Stimulated activated CD4-positive, alpha-beta T cell treated with anti-CD3 and anti-CD28 coated beads, Interleukin-1b, Interleukin-23, amount 100 ng/mL, for 1 hour (primary cell): ENCODE measurements around the gene SCCPDH.

Experiments used
- DNase-seq, 2 donors: peaks; one replicate each; pipeline ENCODE4 v3.0.0-alpha.2; 2020; ENCODE audit warnings: low read depth in 2 of 2

SCCPDH gene

DNA sequence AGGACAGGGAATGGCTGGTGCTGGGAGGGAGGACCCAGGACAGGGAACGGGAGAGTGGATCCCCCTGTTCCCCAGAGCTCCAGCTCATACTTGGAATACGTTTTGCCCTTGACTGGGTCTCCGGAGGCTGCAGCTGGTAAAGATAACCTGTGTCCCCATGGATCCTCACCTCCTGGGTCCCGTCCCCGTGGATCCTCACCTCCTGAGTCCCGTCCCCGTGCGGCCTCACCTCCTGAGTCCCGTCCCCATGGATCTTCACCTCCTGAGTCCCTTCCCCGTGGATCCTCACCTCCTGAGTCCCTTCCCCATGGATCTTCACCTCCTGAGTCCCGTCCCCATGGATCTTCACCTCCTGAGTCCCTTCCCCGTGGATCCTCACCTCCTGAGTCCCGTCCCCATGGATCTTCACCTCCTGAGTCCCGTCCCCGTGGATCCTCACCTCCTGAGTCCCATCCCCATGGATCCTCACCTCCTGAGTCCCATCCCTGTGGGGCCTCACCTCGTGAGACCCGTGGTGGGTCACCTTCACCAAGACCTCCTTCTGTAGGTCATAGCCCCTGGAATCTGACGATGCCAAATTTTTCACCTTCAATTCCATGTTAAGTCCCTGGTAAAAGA, 61.4 kb downstream of the SCCPDH start:
- DNase-seq, result no peak

DNA sequence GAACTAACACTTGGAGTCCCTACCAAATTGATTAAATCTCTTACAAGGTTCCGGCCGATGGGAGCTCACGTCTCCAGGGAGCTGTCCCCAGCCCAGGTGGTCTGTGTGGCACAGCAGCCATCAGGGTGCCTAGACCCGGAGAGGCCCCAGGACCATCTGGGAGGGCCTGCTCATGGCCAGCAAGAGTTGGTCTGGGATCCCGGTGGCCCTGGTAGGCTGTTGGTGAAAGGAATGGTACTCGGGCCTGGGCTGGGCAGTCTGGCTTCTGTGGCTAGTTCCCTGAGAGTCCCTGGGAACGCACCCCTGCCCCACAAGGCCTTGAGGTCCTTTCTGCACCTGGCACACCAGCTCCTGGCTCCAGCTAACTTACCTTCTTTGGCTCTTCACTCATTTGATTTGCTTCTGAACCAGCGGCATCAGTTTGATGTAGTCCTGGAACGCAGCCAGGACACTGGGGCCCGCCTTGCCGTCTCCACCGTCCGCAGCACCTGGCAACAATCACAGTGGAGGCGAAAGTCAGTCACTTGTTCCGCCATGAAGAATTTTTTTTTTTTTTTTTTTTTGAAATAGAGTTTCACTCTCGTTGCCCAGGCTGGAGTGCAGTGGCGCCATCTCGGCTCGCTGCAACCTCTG, 62.5 kb downstream of the SCCPDH start:
- no peak for DNase-seq

DNA sequence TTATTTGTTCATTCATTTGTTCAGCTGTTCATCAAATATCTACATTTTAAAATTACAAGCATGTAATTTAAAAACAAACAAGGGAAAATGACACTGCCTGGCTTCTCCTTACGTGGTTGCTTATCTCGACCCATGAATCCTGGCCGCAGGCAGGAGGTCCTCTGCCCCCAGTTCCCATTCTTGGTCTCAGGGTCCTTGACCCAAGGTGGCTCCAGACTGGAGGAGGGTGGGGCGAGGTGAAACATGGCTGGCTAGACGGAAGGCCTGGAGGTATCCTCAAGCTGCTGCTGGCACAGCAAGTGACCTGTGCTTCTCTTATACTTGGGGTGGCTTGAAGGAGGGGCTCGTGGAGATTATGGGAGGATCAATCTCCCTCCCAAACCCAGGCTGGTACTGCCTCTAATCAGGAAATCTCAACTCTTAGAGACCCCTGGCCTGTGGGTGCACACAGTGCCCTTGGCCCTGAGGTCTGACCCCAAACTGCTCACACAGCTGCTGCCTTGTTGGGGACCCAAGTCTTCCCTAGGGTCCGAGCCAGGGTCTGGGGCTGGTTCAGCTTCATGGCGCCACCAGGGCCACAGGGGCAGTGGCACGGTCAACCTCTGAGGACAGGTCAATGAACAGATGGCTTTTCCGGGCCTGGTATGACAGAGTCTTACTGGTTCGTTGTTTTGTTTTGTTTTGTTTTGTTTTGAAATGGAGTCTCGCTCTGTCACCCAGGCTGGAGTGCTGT, 63.7 kb downstream of the SCCPDH start:
- DNase-seq, result no peak

DNA sequence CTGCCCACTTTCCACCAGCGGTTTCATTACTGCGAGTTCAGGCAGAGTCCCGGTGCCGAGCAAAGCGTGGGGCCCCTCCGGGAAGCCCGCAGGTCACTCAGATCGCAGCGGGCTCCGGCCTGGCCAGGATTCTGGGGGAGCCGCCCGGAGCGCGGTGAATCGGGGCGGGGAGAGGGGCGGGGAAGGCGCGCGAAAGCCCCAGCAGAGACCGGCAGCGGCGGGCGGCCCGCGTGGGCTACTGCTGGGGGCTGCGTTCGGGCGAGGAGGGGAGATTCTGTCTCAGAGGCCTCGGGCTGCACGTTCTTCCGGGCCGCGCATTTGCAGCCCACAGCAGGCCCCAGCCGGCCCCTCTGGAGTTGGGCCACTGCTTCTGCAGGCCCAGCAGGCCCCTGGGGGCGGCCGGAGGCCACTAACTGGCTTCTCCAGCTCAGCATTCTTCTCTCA, 64.7 kb downstream of the SCCPDH start:
- no peak for DNase-seq

DNA sequence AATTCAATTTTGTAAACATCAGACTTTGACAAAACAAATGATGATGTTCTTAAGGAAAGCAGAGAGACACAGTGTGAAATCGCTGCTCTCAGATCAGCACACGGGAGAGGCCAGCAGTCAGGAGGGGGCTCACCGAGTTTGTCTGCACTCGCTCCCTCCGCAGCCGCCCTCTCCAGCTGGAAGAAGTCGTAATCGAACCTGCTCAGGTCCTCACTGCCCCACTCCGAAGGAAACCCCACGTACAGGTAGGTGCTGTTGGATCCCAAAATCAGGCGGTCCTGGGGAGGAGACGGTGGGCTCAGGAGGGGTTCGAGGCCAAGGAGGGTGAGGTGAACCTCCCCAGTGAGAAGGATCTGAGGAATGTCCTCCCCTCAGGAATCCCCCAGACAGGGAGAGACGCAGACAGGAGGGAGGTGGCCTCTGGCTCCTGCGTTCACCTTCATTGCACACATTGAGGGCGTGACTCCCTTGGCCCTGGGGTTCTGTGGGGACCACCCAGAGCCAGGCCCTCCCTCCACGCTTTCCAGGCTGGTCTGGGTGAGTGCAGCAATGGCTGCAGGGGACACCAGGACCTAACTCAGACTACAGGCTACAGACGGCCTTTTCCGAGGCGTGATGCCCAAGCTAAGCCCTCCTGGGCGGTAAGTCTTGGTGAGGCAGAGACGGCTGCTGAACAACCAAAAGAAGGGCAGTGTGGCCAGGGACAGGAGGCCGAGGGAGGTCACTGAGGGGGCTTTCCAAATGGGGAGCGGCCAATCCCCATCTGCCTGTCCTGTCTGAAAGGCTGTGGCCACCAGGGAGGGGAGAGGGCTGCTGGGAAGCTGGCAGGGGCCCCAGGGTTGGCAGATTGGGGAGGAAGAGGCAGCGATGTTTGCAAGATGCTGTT, 65.5 kb downstream of the SCCPDH start:
- DNase-seq, result no peak

DNA sequence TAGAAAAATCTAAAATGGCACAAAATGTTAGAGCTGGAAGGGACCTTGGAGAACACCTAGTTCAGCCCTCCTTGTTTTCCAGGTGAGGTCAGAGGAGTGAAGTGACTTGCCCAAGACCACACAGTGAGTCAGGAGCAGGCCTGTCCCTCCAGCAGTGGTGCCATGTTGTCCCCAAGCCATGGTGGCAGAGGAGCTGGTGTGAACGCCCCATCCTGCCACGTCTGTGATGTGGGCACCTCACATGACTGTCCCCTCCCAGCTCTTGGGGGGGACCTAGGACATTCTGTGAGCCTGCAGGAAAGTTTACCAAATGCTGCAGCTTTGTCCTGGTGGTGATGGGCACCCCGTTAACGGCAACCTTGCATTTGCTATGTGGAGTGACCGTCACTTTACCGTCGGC, 66.2 kb downstream of the SCCPDH start:
- no peak for DNase-seq

DNA sequence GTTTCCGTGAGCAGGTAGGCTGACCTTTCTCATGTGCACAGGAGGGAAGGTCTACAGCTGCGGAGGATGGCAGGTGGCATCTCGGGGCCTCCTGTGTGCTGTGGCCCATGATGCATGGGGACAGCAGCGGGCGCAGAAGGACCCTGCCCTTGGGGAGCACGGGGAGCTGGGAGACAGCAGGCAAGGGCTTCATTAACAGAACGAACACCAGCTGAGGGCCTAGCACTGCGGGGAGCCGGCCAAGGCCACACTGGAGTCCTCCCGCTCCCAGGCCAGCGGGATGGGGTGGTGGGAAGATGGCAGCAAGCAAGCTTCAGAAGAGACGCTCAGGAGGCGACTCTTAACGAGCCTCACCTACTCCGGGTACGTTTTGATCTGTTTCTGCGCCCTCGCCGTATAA, 66.6 kb downstream of the SCCPDH start:
- DNase-seq, result no peak

DNA sequence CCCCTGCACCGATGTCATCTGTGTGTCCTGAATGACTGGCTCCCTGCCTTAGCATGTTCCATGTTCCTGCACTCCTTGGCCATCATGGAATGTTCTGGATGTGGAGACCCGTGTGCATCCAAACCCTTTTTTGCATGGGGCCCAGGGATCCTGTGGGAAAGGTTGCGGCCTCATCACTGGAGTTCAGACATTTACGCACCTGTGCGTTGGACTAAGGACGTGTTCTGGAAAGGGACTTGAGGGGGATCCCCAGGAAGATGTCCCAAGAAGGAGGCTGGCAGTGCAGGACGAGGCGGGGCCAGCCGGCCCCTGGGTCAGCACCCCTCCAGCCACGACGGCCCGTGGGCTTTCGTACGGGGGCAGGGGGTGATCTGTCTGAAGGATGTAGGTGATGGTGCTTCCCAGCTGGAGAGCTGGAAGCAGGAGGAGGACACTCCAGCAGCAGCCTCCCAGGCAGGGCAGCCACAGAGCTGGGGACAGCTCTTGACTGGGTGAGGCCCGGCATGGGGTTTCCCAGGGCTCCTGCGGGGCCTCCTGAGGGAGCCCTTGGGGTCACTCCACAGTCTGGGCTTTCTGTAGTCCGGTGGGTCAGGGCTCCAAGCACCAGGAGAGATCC, 67.2 kb downstream of the SCCPDH start:
- DNase-seq, result no peak

DNA sequence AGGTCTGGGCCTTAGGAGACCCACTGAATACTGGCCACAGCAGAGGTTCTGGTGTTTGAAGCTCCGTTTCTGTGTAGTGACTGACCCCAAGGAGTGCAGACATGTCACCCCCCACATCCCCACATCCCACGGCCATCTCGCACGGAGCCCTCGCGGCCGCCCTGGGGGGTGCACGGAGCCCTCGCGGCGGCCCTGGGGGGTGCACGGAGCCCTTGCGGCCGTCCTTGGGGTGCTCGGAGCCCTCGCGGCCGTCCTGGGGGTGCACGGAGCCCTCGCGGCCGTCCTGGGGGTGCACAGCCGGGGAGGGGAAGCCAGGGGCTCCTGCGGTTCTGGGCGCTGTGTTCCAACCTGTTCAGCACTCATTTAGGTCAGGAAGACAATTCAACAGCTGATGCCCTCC, 68.4 kb downstream of the SCCPDH start:
- DNase-seq, result no peak

DNA sequence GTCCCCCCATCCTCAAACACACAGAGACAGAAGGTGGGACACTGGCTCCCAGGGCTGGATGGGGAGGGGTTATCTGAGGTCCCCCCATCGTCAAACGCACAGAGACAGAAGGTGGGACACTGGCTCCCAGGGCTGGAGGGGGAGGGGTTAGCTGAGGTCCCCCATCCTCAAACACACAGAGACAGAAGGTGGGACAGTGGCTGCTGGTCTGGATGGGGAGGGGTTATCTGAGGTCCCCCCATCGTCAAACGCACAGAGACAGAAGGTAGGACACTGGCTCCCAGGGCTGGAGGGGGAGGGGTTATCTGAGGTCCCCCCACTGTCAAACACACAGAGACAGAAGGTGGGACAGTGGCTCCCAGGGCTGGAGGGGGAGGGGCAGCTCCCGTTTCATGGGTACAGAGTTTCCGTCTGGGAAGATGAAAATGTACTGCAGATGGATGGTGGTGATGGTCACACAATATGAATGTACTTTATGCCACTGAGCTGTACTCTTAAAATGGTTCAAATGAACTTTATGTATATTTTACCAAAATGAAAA, 69.2 kb downstream of the SCCPDH start:
- DNase-seq, result no peak

DNA sequence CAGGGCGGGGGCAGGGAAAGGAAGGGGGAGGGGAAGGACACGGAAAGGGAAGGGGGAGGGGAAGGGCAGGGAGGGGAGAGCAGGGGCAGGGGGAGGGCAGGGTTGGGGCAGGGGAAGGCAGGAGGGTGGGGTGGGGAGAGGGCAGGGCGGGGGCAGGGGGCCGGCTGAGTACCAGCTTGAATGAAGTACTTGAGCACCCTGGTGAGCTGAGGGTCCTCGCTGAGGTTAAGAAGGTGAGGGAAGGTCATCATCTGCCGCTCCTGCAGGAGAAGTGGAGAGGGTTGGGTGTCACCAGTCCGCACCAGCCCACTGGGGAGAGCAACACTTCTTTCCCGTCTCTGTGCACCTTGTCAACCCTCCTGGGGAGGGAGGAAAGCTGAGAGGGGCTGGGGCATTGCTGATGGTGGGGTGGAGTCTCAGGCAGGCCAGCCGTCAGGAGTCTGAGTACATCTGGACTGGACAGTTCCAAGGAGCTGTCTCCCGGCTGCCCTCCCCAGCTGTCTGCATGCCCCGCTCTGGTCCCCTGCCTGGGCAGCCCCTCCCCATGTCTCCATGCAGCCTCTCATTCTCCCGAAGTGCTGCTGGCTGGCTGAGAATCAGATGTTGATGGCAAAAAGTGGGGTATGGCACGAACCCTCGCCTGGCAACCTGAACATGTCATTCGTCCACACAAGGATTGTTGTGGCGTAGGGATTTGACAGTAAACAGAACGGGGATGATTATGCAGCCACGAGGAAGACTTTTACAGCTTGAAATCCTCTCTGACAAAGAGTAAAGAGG, 70.0 kb downstream of the SCCPDH start:
- DNase-seq, result no peak

DNA sequence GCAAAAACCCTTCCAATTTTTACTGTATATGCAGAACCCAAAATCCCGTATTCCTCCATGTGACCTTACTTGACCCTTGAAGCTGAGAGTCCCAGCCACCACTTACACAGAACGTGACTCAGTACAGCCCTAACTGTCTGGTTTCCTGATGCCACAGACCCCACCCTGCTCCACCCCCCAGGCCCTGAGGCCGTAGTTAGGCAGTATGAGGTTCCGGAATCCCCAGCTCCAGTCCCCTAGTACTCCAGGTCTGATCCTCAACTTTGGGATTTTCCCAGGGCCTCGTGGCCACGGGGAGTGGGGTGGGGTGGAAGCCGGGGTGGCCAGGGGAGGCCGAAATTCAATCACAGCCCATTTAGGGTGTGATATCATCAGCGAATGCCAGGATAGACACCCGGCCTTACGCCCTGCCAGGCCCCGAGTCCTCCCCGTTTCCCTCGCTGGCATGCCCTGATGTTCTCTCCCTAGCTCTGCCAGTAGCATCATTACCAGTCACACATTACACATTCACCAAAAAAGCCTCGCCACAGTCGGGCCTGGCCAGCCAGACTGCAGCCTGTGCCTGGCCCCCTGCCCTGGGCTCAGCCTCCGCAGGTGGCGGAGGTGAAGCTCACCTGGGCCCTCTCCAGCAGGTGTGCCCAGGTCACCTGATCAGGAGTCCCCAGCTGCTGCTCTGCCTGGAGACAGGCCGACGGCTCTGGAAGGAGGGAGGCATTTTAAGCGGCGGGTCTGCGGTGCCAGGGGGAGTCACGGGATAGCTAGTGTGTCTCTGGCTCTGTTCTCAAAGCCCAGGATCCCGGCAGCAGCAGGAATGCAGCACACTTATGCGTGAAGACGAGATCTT, 70.8 kb downstream of the SCCPDH start:
- DNase-seq, result no peak

DNA sequence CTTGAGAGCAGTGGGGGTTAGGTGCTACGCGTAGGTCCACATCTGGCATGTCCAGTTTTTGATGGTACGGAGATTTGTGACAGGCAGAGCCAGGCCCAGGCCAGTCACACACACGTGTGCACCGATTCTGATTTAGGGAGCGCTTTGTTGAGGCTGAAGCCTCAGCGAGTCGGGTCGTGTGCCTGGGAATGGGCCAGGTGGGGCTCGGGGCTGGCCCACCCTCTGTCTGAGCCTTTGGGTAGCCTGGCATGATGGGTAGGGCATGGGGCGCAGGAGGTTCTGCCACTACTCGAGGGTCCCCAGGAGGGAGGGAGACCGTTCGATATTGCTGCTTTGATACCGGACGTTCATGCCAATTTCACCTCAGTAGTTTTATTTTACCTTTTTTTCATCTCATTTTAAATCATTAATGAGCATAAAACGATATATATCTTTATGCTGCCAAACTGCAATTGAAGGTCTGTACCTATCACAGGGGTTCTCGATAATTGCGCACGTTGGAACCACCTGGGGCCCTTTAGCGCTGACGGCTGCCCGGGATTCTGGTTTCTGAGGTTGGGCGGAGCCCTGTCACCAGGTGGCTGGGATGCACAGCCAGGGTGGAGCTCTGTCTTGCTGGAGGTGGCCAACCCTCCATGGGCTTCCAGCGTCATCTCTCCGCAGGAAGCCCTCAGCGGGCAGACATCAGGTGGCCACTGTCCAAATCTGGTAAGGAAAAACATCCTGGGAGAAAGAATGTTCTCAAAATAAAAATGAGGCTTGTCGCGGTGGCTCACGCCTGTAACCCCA, 71.9 kb downstream of the SCCPDH start:
- DNase-seq, result no peak

DNA sequence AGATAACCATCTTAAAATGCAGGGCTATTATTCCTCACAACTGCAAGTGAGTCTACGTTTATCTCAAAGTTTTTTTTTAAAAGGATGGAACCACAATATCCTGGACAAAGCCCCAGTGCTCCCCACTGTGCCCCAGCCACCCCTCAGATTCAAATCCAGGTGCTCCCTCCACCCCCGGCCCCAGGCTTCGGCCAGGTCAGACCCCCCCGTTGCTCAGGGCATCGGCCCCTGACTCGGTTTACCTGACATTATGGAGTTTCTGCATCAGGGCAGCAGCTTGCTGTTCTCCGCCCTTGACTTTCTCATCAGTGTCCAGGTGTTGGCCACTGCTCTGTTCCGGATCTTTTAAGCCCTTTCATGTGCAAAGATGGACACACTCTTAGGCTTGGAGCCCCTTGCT, 72.9 kb downstream of the SCCPDH start:
- no peak for DNase-seq

DNA sequence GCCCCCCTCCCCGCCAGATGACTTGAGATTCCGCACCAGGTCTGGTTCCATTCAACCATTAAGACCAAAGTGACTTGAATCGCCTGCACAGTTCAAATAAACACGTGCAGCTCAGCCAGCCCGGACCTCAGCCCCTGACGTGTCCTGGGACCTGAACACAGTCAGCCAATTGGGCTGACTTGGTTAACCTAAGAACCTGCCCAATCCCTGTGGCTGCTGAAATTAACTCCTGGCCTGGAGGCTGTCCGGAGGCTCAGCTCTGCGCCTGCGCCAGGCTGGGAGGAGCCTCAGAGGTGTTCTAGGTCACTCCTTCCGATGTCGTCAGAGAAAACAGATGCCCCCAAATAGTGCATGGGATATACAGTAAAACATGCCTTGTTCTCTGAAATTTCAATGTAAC, 73.4 kb downstream of the SCCPDH start:
- no peak for DNase-seq

DNA sequence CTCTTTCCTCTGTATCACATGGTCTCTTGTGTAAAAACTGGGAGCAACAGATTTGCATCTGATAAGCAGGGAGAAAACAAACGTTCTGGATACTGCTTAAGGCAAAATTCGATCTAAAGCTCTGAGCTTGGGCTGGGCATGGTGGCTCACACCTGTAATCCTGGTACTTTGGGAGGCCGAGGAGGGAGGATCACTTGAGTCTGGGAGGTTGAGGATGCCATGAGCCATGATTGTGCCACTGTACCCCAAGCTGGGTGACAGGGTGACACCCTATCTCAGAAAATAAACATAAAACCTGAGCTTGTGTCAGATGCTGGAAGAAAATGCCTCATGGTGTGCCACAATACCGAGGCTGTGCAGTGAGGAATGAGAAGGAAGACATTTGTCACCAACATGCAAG, 73.9 kb downstream of the SCCPDH start:
- DNase-seq, result no peak

DNA sequence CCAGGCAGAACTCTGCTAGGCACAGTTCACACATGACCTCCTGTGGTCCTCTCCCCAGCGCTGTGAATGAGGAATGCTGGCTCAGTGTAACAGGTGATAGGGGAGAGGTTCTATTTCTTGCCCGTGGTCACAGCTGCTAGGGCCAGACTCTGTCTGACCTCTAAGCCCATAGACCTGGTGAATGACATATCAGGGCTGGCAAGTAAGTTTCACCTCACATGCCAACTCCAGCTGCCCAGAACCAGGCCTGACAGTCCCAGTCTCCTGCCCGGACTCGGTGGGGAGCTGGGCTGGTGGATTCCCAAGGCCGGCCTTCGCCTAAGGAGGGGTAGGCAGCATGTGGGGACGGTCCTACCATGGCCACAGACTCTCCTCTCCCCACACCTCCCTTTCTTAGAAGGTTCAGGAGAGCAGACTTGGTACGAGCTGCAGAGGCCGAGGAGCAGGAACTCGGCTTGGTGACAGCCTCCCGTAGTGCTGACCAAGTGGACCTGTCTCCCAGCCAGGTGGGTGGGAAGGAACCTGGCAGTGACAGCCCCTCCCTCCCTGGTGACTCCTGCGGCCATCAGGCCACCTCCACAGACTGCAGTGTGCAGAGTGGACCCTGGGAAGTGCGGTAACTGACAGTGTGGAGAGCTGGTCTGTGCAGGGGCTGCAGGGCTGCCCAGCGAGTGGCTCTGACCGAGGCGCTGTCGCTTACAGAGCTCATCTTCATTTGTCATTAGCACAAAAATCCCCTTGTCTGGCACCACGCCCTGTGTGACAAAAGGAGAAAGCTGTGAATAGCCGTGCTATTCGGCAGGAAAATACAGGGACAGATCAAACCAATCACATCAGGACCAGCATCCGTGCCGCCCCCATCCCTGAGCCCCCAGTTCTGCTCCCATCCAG, 74.6 kb downstream of the SCCPDH start:
- DNase-seq, result no peak

DNA sequence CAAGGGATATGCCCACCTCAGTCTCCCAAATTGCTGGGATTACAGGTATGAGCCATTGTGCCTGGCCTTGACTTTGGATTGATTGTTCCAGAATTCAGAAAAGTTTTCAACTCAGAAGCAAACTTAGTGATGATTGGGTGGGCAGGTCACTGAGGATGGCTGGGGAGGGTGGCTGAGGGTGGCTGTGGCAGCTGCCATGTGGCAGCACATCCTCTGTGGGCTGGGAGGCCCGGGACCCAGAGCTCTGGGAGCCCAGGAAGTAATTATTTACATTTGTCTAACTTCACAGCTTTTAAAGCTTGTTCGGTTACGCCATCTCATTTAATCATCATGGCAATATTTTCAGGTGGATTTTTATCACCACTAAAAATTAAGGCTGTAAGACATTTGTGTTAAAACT, 76.1 kb downstream of the SCCPDH start:
- DNase-seq, result no peak
